Adrenal gland (tissue), 12 donors: ENCODE measurements around the gene SLC26A4. TPM values are rescaled to one million over a fixed set of nuclear protein-coding genes. Genes with fewer than 3 reads are reported as not detected.

Experiments used
- DNase-seq, 7 donors: peaks; one replicate each; pipeline ENCODE4 v3.0.0-alpha.2; 2019 to 2020
- H3K27ac ChIP-seq, 5 donors: fragments of 200-600 bp; sonication (generic) in 4 of 5; 1 replicate in 3 of 5; 2 replicates in 2 of 5; pipeline versions ENCODE4 v1.5.1 to v1.8.0; 2016 to 2020; ENCODE audit warnings: mild to moderate bottlenecking in 1 of 5
- H3K27me3 ChIP-seq: fragments of 200-600 bp; 2 replicates; pipeline ENCODE4 v1.8.0; 2021
- H3K36me3 ChIP-seq, 2 donors: fragments of 200-600 bp; replicated peaks in 1 of 2; 1 replicate in 1 of 2; 2 replicates in 1 of 2; pipeline versions ENCODE4 v1.5.1 to v1.8.0; 2018 to 2022
- H3K4me1 ChIP-seq, 2 donors: fragments of 200-600 bp; replicated peaks in 1 of 2; 1 replicate in 1 of 2; 2 replicates in 1 of 2; pipeline versions ENCODE4 v1.5.1 to v1.8.0; 2018 to 2021
- H3K4me3 ChIP-seq, 4 donors: fragments of 200-600 bp; sonication (generic) in 3 of 4; one replicate each; pipeline ENCODE4 v1.5.1; 2016 to 2018
- H3K9me3 ChIP-seq, 3 donors: fragments of 200-600 bp; sonication (generic) in 1 of 3; replicated peaks in 1 of 3; 1 replicate in 2 of 3; 2 replicates in 1 of 3; pipeline versions ENCODE4 v1.5.1 to v1.8.0; 2016 to 2021
- POLR2A ChIP-seq, 2 donors: fragments of 450-650 bp; IDR thresholded peaks; one replicate each; pipeline ENCODE4 v1.6.1; 2017; ENCODE audit warnings: antibody characterized with exemption in 2 of 2, mild to moderate bottlenecking in 2 of 2, moderate library complexity in 1 of 2
- WGBS, 4 donors: extraction: QIAGEN DNeasy Blood & Tissue Kit in 2 of 4; methylation state at CpG; one replicate each; pipeline versions ENCODE4 v1.1.5 to v1.1.7; 2013 to 2017; 5-methylcytosine and 5-hydroxymethylcytosine counted together
- intact Hi-C, 2 donors: fragments of 100-400 bp; cut with DNase I; formaldehyde crosslinking; loops; one replicate each; pipeline versions ENCODE4 v1.14.1 to v1.15.0; 2022 to 2023
- polyA plus RNA-seq, 3 donors: library from polyadenylated mRNA; stranded (reverse); fragments of 200-250 nt in 2 of 3; fragments of 350-450 nt in 1 of 3; fragmentation: Illumina TruSeq in 1 of 3; extraction: RNeasy Lipid Tissue Mini Kit (QIAGEN cat#74804) in 1 of 3; gene quantifications; one replicate each; pipeline ENCODE4 v1.2.3, GENCODE V29; 2013 to 2014
- total RNA-seq, 9 donors: library from RNA; depleted of rRNA in 4 of 9; stranded (reverse); fragments of >200 nt in 4 of 9; fragments of 120-200 nt in 1 of 9; fragmentation: NEBNext Ultra II Directional in 1 of 9; extraction: Animal tissue kit (Norgen Biotek cat#: 25700) in 1 of 9; gene quantifications; one replicate each; pipeline versions ENCODE4 v1.1.0 to v1.2.4, GENCODE V29; 2013 to 2023
- TF ChIP-seq, protein P1 (sequence below), 6 experiments: fragments of 450-650 bp in 4 of 6; fragments of 200-600 bp in 2 of 6; sonication (generic) in 1 of 6; IDR thresholded peaks; 1 replicate in 5 of 6; 2 replicates in 1 of 6; pipeline versions ENCODE4 v1.5.1 to v1.8.0; 2016 to 2021; ENCODE audit warnings: antibody characterized with exemption in 6 of 6, mild to moderate bottlenecking in 2 of 6, moderate library complexity in 1 of 6
- donor health status: healthy with polysubstance abuse.
- donor health status: Bipolar disorder and iron deficiency.
- donor health status: DM: yes; HTN: yes; CAD: no.
- donor health status: DM: no; HTN: no; CAD: no.
- donor health status: DM: no; HTN: no; CAD: no.
- donor health status: DM: yes; HTN: yes; CAD: no.

SLC26A4 gene
- total and polyA plus RNA-seq, 12 donors: 0.06 to 0.78 (median 0.17) TPM; not detected in 1

DNA sequence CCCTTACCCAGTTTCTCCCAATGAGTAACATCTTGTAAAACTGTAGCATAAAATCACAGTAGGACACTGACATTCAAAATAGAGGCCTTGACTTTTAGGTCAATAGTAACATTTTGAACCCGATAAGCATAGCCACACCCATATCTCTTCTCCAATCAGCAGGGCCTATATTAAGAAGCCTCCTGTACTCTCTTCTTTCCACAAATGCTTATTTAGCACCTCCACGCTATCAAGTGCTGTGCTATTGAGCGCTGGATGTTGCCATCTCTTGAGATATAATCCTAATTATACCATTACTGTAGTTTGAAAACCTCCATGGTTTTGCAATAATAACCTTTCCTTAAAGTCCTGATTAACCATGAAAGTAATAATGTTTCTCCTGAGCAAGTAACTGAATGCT, 43.2 kb downstream of the SLC26A4 start:
- Histone ChIP-seq H3K4me1 (no peaks in the 10 kb centered on the region), H3K27ac (no peak overlapping the region), H3K36me3 (no peaks in the 10 kb centered on the region), H3K9me3 (no peaks in the 10 kb centered on the region), H3K4me3 (no peak overlapping the region), H3K27me3 (no peaks in the 10 kb centered on the region)
- WGBS, 4 donors: 49 to 86% (median 66%) methylated on average over 3 of the region's 3 CpGs
- intact Hi-C loops: no loop called here
- TF ChIP-seq POLR2A (IDR thresholded peaks at IDR 0.05): no peak
- TF ChIP-seq, protein P1, sequence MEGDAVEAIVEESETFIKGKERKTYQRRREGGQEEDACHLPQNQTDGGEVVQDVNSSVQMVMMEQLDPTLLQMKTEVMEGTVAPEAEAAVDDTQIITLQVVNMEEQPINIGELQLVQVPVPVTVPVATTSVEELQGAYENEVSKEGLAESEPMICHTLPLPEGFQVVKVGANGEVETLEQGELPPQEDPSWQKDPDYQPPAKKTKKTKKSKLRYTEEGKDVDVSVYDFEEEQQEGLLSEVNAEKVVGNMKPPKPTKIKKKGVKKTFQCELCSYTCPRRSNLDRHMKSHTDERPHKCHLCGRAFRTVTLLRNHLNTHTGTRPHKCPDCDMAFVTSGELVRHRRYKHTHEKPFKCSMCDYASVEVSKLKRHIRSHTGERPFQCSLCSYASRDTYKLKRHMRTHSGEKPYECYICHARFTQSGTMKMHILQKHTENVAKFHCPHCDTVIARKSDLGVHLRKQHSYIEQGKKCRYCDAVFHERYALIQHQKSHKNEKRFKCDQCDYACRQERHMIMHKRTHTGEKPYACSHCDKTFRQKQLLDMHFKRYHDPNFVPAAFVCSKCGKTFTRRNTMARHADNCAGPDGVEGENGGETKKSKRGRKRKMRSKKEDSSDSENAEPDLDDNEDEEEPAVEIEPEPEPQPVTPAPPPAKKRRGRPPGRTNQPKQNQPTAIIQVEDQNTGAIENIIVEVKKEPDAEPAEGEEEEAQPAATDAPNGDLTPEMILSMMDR (IDR thresholded peaks at IDR 0.05): no peak
- DNase-seq: no peak

DNA sequence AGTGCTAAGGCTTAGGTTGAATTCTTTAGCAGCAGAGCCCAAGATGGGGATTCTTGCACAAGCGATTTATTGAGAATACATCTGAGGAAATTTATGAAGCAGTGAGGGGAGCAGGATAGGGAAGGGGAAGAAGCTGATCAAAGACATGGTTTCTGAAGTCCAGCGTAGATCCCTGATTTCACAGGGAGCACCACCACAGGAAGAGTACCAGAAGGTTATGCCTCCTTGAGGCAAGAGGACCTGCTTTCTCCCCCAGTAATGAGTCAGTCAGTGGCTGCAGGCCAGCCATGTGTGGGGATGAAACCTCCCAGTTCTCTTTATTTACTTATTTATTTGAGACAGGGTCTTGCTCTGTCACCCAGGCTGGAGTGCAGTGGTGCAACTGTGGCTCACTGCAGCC, 48.3 kb downstream of the SLC26A4 start:
- WGBS, 4 donors: 88 to 100% (median 94%) methylated on average over 2 of the region's 2 CpGs
- no peaks in the 10 kb centered on the region for H3K36me3 ChIP-seq
- intact Hi-C loops: no loop called here
- no peak for DNase-seq
- H3K4me3 ChIP-seq: no peak overlapping the region
- no peaks in the 10 kb centered on the region for H3K27me3 ChIP-seq
- no peaks in the 10 kb centered on the region for H3K4me1 ChIP-seq
- H3K9me3 ChIP-seq: no peaks in the 10 kb centered on the region
- H3K27ac ChIP-seq: no peak overlapping the region
- TF ChIP-seq POLR2A (IDR thresholded peaks at IDR 0.05): no peak
- TF ChIP-seq, protein P1 (IDR thresholded peaks at IDR 0.05): no peak

DNA sequence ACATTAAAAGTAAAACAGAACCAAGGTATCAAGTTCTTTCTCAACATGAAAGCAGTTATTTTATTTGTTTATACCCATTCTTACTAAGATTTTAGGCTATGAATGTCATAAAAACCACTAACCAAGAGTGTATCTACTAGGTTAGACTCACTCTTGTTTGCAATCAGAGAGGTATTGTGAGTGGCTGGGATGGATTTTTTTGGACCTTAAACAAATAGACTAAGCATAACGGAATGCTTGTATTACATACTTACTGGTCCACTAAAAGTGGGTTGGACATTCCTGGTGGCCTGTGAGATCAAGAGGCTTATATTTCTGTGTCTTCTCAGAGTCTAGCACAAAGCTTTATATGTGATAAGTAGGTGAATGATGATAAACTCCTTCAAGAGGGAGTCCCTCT, 50.7 kb downstream of the SLC26A4 start:
- H3K4me3 ChIP-seq: no peak overlapping the region
- intact Hi-C loops: no loop called here
- 63 to 88% (median 72%) methylated on average over 1 of the region's 1 CpG for WGBS, 4 donors
- no peak for DNase-seq
- H3K9me3 ChIP-seq: no peaks in the 10 kb centered on the region
- no peak overlapping the region for H3K27ac ChIP-seq
- no peaks in the 10 kb centered on the region for H3K27me3 ChIP-seq
- H3K4me1 ChIP-seq: no peaks in the 10 kb centered on the region
- TF ChIP-seq POLR2A (IDR thresholded peaks at IDR 0.05): no peak
- TF ChIP-seq, protein P1 (IDR thresholded peaks at IDR 0.05): no peak
- no peaks in the 10 kb centered on the region for H3K36me3 ChIP-seq

DNA sequence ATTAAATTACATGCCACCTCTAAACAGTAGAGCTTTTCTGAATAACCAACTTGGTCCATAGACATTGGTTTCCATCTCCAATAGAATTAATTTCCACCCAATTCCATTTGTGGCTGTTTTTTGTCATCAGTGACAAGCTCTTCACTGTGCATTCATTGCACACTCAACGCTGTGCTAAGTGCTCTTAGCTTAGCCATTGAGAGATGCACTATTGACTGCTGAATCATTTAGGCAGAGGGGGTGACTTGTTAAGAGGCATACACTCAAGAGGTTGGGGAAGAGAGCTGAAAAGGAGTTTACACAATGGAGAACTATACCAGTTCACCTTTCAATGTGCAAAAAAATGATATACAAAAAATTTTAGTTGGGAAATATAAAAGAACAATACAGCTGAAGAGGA, 51.4 kb downstream of the SLC26A4 start:
- H3K27ac ChIP-seq: no peak overlapping the region
- H3K4me1 ChIP-seq: no peaks in the 10 kb centered on the region
- no peaks in the 10 kb centered on the region for H3K9me3 ChIP-seq
- 80 to 89% (median 86%) methylated on average over 1 of the region's 1 CpG for WGBS, 4 donors
- intact Hi-C loops: no loop called here
- H3K4me3 ChIP-seq: no peak overlapping the region
- no peaks in the 10 kb centered on the region for H3K36me3 ChIP-seq
- TF ChIP-seq POLR2A (IDR thresholded peaks at IDR 0.05): no peak
- TF ChIP-seq, protein P1 (IDR thresholded peaks at IDR 0.05): no peak
- DNase-seq: no peak
- no peaks in the 10 kb centered on the region for H3K27me3 ChIP-seq
